ENCODE data around the gene NAGA. TPM values are rescaled to one million over a fixed set of nuclear protein-coding genes. Genes with fewer than 3 reads are reported as not detected.
A peak's percentile ranks its signal among the peaks of the same experiment; 100 is the strongest.

NAGA gene
- polyA plus RNA-seq, 3 donors = 123 to 218 (median 200) TPM

DNA sequence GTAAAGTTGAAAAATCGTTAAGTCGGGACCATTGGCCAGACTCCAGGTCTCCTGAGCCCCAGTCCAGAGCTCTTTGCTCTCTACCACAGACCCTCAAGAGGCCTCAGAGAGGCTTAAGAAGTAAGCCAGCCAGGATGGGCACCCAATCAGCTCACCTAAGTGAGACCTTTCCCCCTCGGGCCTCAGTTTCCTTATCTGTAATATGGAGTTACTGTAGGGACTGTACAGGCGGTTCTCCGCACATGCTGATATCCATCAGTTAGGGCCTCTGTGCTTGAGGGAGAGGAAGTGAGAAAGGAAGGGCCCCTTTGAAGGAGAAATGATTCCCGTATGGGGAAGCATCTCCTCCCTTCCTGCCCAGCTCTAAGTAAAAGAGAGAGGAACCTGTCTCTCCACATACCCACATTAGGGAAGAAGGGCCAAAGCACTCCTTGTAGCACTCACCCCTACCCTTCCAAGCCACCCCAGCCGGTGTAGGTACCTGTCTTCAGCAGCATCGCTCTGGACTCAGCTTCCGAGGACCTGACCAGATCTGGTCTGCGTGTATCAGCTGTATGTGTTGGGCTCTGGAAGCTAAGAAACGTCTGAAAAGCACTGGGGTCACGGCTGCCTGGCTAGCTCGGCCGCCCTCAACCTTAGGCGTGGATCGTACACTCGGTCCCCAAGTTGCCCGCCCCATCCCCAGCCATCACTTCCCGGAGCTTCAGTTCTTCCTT, 653 bp downstream of the NAGA start:
- H3K4me2 ChIP-seq (replicated peaks; ENCODE audit: extremely low read depth, low read length, poor library complexity, severe bottlenecking) = peak overlapping the region; percentile 77
- peak overlapping the region; percentile 66 for H3K9ac ChIP-seq (ENCODE audit: insufficient read depth, low read length, poor library complexity, severe bottlenecking)
- intact Hi-C loops (cut with micrococcal nuclease) = loop anchor here (5.0 kb wide), 1 partner anchor 73 kb away; the partner anchor contains the start of gene WBP2NL (in 2 of the 2)
- H3K4me3 ChIP-seq (replicated peaks in 1 of 3; ENCODE audit: low read depth in 2 of 3, low read length in 3 of 3) = peak overlapping the region; percentile 57 to 81 (median 74)
- Mint-ChIP-seq H3K4me1 (peaks cover 66% of the 10 kb centered on the region), H3K36me3 (peaks cover 35 to 41% of the 10 kb centered on the region in 2 donors), H3K9me3 (peaks cover 0 to 2% (median 0%) of the 10 kb centered on the region in 7 donors), H3K27ac (peak overlapping the region; percentile 90 to 98 (median 96)), H3K27me3 (ENCODE audit: low read depth in 3 of 3) (peaks cover 0 to 2% (median 2%) of the 10 kb centered on the region in 3 donors), H3K4me3 (peak overlapping the region; percentile 87 to 91)
- peak overlapping the region; percentile 87 for H3K27ac ChIP-seq (ENCODE audit: low read depth in 1 of 2, low read length in 2 of 2)
- H2AFZ ChIP-seq (ENCODE audit: insufficient read depth, low read depth, low read length, poor library complexity, severe bottlenecking) = peak overlapping the region; percentile 77
- no peaks in the 10 kb centered on the region for H3K9me3 ChIP-seq (replicated peaks in 1 of 2; ENCODE audit: control insufficient read depth in 1 of 2, insufficient read depth in 1 of 2, low read length in 2 of 2)
- TF ChIP-seq, protein P1, sequence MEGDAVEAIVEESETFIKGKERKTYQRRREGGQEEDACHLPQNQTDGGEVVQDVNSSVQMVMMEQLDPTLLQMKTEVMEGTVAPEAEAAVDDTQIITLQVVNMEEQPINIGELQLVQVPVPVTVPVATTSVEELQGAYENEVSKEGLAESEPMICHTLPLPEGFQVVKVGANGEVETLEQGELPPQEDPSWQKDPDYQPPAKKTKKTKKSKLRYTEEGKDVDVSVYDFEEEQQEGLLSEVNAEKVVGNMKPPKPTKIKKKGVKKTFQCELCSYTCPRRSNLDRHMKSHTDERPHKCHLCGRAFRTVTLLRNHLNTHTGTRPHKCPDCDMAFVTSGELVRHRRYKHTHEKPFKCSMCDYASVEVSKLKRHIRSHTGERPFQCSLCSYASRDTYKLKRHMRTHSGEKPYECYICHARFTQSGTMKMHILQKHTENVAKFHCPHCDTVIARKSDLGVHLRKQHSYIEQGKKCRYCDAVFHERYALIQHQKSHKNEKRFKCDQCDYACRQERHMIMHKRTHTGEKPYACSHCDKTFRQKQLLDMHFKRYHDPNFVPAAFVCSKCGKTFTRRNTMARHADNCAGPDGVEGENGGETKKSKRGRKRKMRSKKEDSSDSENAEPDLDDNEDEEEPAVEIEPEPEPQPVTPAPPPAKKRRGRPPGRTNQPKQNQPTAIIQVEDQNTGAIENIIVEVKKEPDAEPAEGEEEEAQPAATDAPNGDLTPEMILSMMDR (IDR thresholded peaks at IDR 0.05) = no peak
- H4K20me1 ChIP-seq (ENCODE audit: insufficient read depth, low read length) = peaks cover 49% of the 10 kb centered on the region
- peaks cover 48 to 69% of the 10 kb centered on the region in 2 donors for H3K4me1 ChIP-seq (ENCODE audit: control insufficient read depth in 1 of 2, insufficient read depth in 2 of 2, low read length in 2 of 2)
- H3K79me2 ChIP-seq (ENCODE audit: insufficient read depth, low read length) = peaks cover 58% of the 10 kb centered on the region
- H3K27me3 ChIP-seq (ENCODE audit: control insufficient read depth in 2 of 2, insufficient read depth in 2 of 2, low read length in 2 of 2) = no peaks in the 10 kb centered on the region
- DNase-seq = peak; percentile 45 to 76 (median 74)
- peaks cover 37 to 41% of the 10 kb centered on the region in 2 donors for H3K36me3 ChIP-seq (replicated peaks in 1 of 2; ENCODE audit: control insufficient read depth in 1 of 2, insufficient read depth in 2 of 2, low read length in 2 of 2)
- WGBS (ENCODE audit: insufficient coverage) = under 1% methylated on average over 12 of the region's 19 CpGs

DNA sequence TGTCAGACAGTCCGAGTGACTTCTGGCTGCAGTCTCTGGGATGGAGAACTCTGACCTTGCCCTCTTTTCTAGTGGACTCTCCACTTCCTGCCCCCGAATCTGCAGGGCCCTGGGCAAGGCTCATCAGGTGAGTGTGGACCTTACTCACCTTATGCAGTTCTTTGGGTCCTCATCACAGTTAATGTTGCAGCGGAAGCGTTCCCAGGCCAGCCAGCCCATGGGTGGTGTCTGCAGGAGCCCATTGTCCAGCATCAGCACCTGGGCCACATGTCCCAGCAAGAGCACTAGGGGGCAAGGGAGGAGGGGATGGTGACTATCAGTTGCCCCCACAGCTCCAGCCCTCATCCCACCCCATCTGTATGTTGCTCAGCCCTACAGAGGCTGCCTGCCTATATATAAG, 2.3 kb downstream of the NAGA start:
- DNase-seq = no peak
- peaks cover 57% of the 10 kb centered on the region for H3K4me1 Mint-ChIP-seq
- peak overlapping the region; percentile 38 for H3K4me2 ChIP-seq (replicated peaks; ENCODE audit: extremely low read depth, low read length, poor library complexity, severe bottlenecking)
- peaks cover 49 to 57% of the 10 kb centered on the region in 2 donors for H3K36me3 Mint-ChIP-seq
- H3K36me3 ChIP-seq (replicated peaks in 1 of 2; ENCODE audit: control insufficient read depth in 1 of 2, insufficient read depth in 2 of 2, low read length in 2 of 2) = peaks cover 49 to 57% of the 10 kb centered on the region in 2 donors
- peaks cover 36 to 53% of the 10 kb centered on the region in 2 donors for H3K4me1 ChIP-seq (ENCODE audit: control insufficient read depth in 1 of 2, insufficient read depth in 2 of 2, low read length in 2 of 2)
- H2AFZ ChIP-seq (ENCODE audit: insufficient read depth, low read depth, low read length, poor library complexity, severe bottlenecking) = no peak overlapping the region
- WGBS (ENCODE audit: insufficient coverage) = 100% methylated on average over 1 of the region's 4 CpGs
- H3K27ac ChIP-seq (ENCODE audit: low read depth in 1 of 2, low read length in 2 of 2) = peak overlapping the region in 1 of 2 donors; percentile 58
- peaks cover 0 to 2% (median 0%) of the 10 kb centered on the region in 3 donors for H3K27me3 Mint-ChIP-seq (ENCODE audit: low read depth in 3 of 3)
- intact Hi-C loops (cut with micrococcal nuclease) = no loop called here
- H3K9me3 Mint-ChIP-seq = peaks cover 0 to 2% (median under 1%) of the 10 kb centered on the region in 7 donors
- no peaks in the 10 kb centered on the region for H3K9me3 ChIP-seq (replicated peaks in 1 of 2; ENCODE audit: control insufficient read depth in 1 of 2, insufficient read depth in 1 of 2, low read length in 2 of 2)
- peak overlapping the region in 4 of 7 donors; percentile 13 to 64 (median 44) for H3K27ac Mint-ChIP-seq
- H3K79me2 ChIP-seq (ENCODE audit: insufficient read depth, low read length) = peaks cover 53% of the 10 kb centered on the region
- TF ChIP-seq, protein P1 (IDR thresholded peaks at IDR 0.05) = no peak
- no peak overlapping the region for H3K4me3 Mint-ChIP-seq
- H3K27me3 ChIP-seq (ENCODE audit: control insufficient read depth in 2 of 2, insufficient read depth in 2 of 2, low read length in 2 of 2) = no peaks in the 10 kb centered on the region
- no peak overlapping the region for H3K9ac ChIP-seq (ENCODE audit: insufficient read depth, low read length, poor library complexity, severe bottlenecking)
- H4K20me1 ChIP-seq (ENCODE audit: insufficient read depth, low read length) = peaks cover 55% of the 10 kb centered on the region
- peak overlapping the region in 1 of 3 experiments; percentile 17 for H3K4me3 ChIP-seq (replicated peaks in 1 of 3; ENCODE audit: low read depth in 2 of 3, low read length in 3 of 3)

Measured in CD14-positive monocyte (primary cell).